Esophagus squamous epithelium (tissue), 4 donors: ENCODE data around the gene MEIS2.

Experiments used
- CTCF ChIP-seq, 6 experiments: fragments of 450-650 bp in 4 of 6; fragments of 200-600 bp in 2 of 6; sonication (generic) in 2 of 6; IDR thresholded peaks; one replicate each; pipeline ENCODE4 v1.5.1; 2016 to 2019; ENCODE audit warnings: antibody characterized with exemption in 6 of 6, mild to moderate bottlenecking in 4 of 6, moderate library complexity in 4 of 6
- POLR2A ChIP-seq, 4 donors: fragments of 450-650 bp; IDR thresholded peaks; one replicate each; pipeline ENCODE4 v1.6.1; 2017; ENCODE audit warnings: antibody characterized with exemption in 4 of 4, mild to moderate bottlenecking in 4 of 4, moderate library complexity in 3 of 4

GRCh38 chr15:36863570-36863969 is 236.8 kb downstream of the MEIS2 start:
- TF ChIP-seq CTCF (IDR thresholded peaks at IDR 0.05) (no peak), POLR2A (IDR thresholded peaks at IDR 0.05) (no peak)
